Measurements from ENCODE around the gene CIAO2A. TPM values are rescaled to one million over a fixed set of nuclear protein-coding genes. Genes with fewer than 3 reads are reported as not detected.

CIAO2A gene
- total and polyA plus RNA-seq, 2 donors from 2014 or later, result 41.6 to 92.4 TPM

GRCh38 chr15:64112904-64113303 lies 19.3 kb upstream of the CIAO2A start:
- Histone ChIP-seq H3K9ac (ENCODE audit: low read length in 3 of 3) (no peak overlapping the region), H3K27ac (ENCODE audit: low read depth in 2 of 2, low read length in 2 of 2) (peak overlapping the region in 1 of 2 donors; percentile 33), H3K4me3 (ENCODE audit: low read length in 3 of 3) (no peak overlapping the region), H3K9me3 (ENCODE audit: control insufficient read depth in 2 of 3, insufficient read depth in 1 of 3, low read length in 3 of 3) (no peaks in the 10 kb centered on the region), H3K27me3 (ENCODE audit: control insufficient read depth, insufficient read depth, low read length) (no peaks in the 10 kb centered on the region), H3K4me1 (ENCODE audit: control insufficient read depth in 2 of 3, insufficient read depth in 2 of 3, low read depth in 1 of 3, low read length in 3 of 3) (peaks cover 0 to 15% (median 10%) of the 10 kb centered on the region in 3 donors), H3K36me3 (ENCODE audit: control insufficient read depth in 2 of 3, insufficient read depth in 3 of 3, low read length in 3 of 3) (peaks cover 2 to 17% (median 6%) of the 10 kb centered on the region in 3 donors)
- no peak for TF ChIP-seq CTCF (IDR thresholded peaks at IDR 0.05; ENCODE audit: borderline replicate concordance, extremely low read depth, insufficient read depth)
- intact Hi-C loops (cut with DNase I), result no loop called here
- FAIRE-seq, result no peak
- no peak for DNase-seq

GRCh38 chr15:64112073-64112772 lies 18.6 kb upstream of the CIAO2A start:
- Histone ChIP-seq H3K9ac (ENCODE audit: low read length in 3 of 3) (no peak overlapping the region), H3K27ac (ENCODE audit: low read depth in 2 of 2, low read length in 2 of 2) (peak overlapping the region; percentile 16 to 33), H3K36me3 (ENCODE audit: control insufficient read depth in 2 of 3, insufficient read depth in 3 of 3, low read length in 3 of 3) (peaks cover 2 to 17% (median 4%) of the 10 kb centered on the region in 3 donors), H3K4me1 (ENCODE audit: control insufficient read depth in 2 of 3, insufficient read depth in 2 of 3, low read depth in 1 of 3, low read length in 3 of 3) (peaks cover 0 to 19% (median 12%) of the 10 kb centered on the region in 3 donors), H3K9me3 (ENCODE audit: control insufficient read depth in 2 of 3, insufficient read depth in 1 of 3, low read length in 3 of 3) (no peaks in the 10 kb centered on the region), H3K27me3 (ENCODE audit: control insufficient read depth, insufficient read depth, low read length) (no peaks in the 10 kb centered on the region), H3K4me3 (ENCODE audit: low read length in 3 of 3) (no peak overlapping the region)
- TF ChIP-seq CTCF (IDR thresholded peaks at IDR 0.05; ENCODE audit: borderline replicate concordance, extremely low read depth, insufficient read depth), result no peak
- DNase-seq (peak in 2 of 5 donors; percentile 25 to 38), FAIRE-seq (no peak)
- intact Hi-C loops (cut with DNase I), result no loop called here

GRCh38 chr15:64111679-64112050 lies 18.0 kb upstream of the CIAO2A start:
- peak in 2 of 5 donors; percentile 31 to 35 for DNase-seq
- no peak for FAIRE-seq
- no peaks in the 10 kb centered on the region for H3K9me3 ChIP-seq (ENCODE audit: control insufficient read depth in 2 of 3, insufficient read depth in 1 of 3, low read length in 3 of 3)
- no peak for TF ChIP-seq CTCF (IDR thresholded peaks at IDR 0.05; ENCODE audit: borderline replicate concordance, extremely low read depth, insufficient read depth)
- H3K9ac ChIP-seq (ENCODE audit: low read length in 3 of 3), result no peak overlapping the region
- H3K27me3 ChIP-seq (ENCODE audit: control insufficient read depth, insufficient read depth, low read length), result no peaks in the 10 kb centered on the region
- peak overlapping the region in 1 of 3 donors; percentile 23 for H3K4me3 ChIP-seq (ENCODE audit: low read length in 3 of 3)
- peaks cover 2 to 17% (median 4%) of the 10 kb centered on the region in 3 donors for H3K36me3 ChIP-seq (ENCODE audit: control insufficient read depth in 2 of 3, insufficient read depth in 3 of 3, low read length in 3 of 3)
- peak overlapping the region in 1 of 2 donors; percentile 16 for H3K27ac ChIP-seq (ENCODE audit: low read depth in 2 of 2, low read length in 2 of 2)
- intact Hi-C loops (cut with DNase I), result no loop called here
- H3K4me1 ChIP-seq (ENCODE audit: control insufficient read depth in 2 of 3, insufficient read depth in 2 of 3, low read depth in 1 of 3, low read length in 3 of 3), result peaks cover 0 to 25% (median 14%) of the 10 kb centered on the region in 3 donors

All from kidney (tissue), 14 donors.